Small intestine (tissue), 7 donors: Measurements from ENCODE around the gene FBXL13. TPM values are rescaled to one million over a fixed set of nuclear protein-coding genes. Genes with fewer than 3 reads are reported as not detected.

Source experiments
- DNase-seq, 2 donors: peaks; one replicate each; pipeline versions ENCODE4 v3.0.0 to v3.0.0-alpha.2; 2013
- FAIRE-seq: peaks from 2 replicates; lab custom pipeline; 2012; peaks lifted over from hg19 to GRCh38; lab: Jason Lieb, UNC
- H3K27ac ChIP-seq, 3 donors: one replicate each; pipeline ENCODE4 v1.5.1; 2013; ENCODE audit warnings: low read length in 2 of 3, mild to moderate bottlenecking in 2 of 3, control low read depth in 1 of 3, inconsistent platforms in 1 of 3, low read depth in 1 of 3, moderate library complexity in 1 of 3
- H3K27me3 ChIP-seq, 3 donors: one replicate each; pipeline ENCODE4 v1.6.1; 2013; ENCODE audit warnings: low read length in 3 of 3, inconsistent platforms in 1 of 3; ENCODE audit not compliant: control insufficient read depth in 3 of 3, insufficient read depth in 3 of 3
- H3K36me3 ChIP-seq, 3 donors: one replicate each; pipeline ENCODE4 v1.6.1; 2013; ENCODE audit warnings: low read length in 3 of 3, inconsistent platforms in 1 of 3, low read depth in 1 of 3, mild to moderate bottlenecking in 1 of 3, moderate library complexity in 1 of 3; ENCODE audit not compliant: control insufficient read depth in 3 of 3, insufficient read depth in 2 of 3
- H3K4me1 ChIP-seq, 3 donors: one replicate each; pipeline ENCODE4 v1.6.1; 2013; ENCODE audit warnings: low read length in 2 of 3, inconsistent platforms in 1 of 3, low read depth in 1 of 3, mild to moderate bottlenecking in 1 of 3, moderate library complexity in 1 of 3; ENCODE audit not compliant: control insufficient read depth in 3 of 3, insufficient read depth in 2 of 3
- H3K4me3 ChIP-seq, 3 donors: one replicate each; pipeline ENCODE4 v1.5.1; 2013; ENCODE audit warnings: low read length in 3 of 3, control low read depth in 1 of 3, inconsistent platforms in 1 of 3, low read depth in 1 of 3, mild to moderate bottlenecking in 1 of 3, moderate library complexity in 1 of 3
- H3K9me3 ChIP-seq, 2 donors: one replicate each; pipeline ENCODE4 v1.6.1; 2013; ENCODE audit warnings: low read depth in 1 of 2, low read length in 1 of 2; ENCODE audit not compliant: control insufficient read depth in 2 of 2, insufficient read depth in 1 of 2
- WGBS, 3 donors: extraction: QIAGEN DNeasy Blood & Tissue Kit; methylation state at CpG; one replicate each; pipeline ENCODE4 v1.1.7; 2013; 5-methylcytosine and 5-hydroxymethylcytosine counted together
- polyA plus RNA-seq, 4 donors: library from polyadenylated mRNA; stranded (reverse) in 3 of 4; unstranded in 1 of 4; fragments of 200-250 nt in 3 of 4; fragments of 120-200 nt in 1 of 4; gene quantifications; one replicate each; pipeline versions ENCODE4 v1.2.1 to v1.2.3, GENCODE V29; 2013
- donor health status: healthy with polysubstance abuse.
- donor health status: control.
- donor health status: control.
- donor health status: Bipolar disorder and iron deficiency.
- donor health status: healthy.

The FBXL13 gene
- polyA plus RNA-seq, 4 donors = 0.10 to 0.38 TPM; not detected in 2

- Histone ChIP-seq H3K4me1 (no peaks in the 10 kb centered on the region), H3K9me3 (no peaks in the 10 kb centered on the region), H3K27ac (no peak overlapping the region), H3K4me3 (no peak overlapping the region), H3K36me3 (no peaks in the 10 kb centered on the region), H3K27me3 (no peaks in the 10 kb centered on the region)
- FAIRE-seq (no peak), DNase-seq (no peak)
- WGBS, 3 donors = 64 to 84% (median 84%) methylated on average over 1 of the region's 1 CpG
Measured at GRCh38 chr7:102931757-102932156, 142.8 kb downstream of the FBXL13 start.

- no peaks in the 10 kb centered on the region for H3K27me3 ChIP-seq
- H3K27ac ChIP-seq = no peak overlapping the region
- DNase-seq (no peak), FAIRE-seq (no peak)
- H3K4me3 ChIP-seq = no peak overlapping the region
- 27 to 44% (median 39%) methylated on average over 2 of the region's 2 CpGs for WGBS, 3 donors
- no peaks in the 10 kb centered on the region for H3K4me1 ChIP-seq
- H3K36me3 ChIP-seq = no peaks in the 10 kb centered on the region
- H3K9me3 ChIP-seq = no peaks in the 10 kb centered on the region
Measured at GRCh38 chr7:102927312-102927933, 147.2 kb downstream of the FBXL13 start.

DNA sequence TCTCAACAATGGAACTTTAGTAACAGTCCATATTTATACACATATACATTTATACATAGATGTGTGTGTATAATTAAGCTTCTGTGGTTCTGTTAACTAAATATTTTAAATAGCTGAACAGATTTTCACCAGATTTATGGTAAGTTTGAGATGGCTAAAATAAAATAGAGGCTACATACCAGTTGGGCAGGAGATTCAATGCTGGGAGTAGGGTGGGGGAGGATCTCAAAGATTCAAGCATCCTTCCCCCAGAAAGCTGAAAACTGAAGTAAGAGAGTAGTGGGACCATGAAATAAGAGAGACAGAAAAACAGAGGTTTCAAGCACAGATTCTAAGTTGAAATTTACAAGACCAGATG lies 147.8 kb downstream of the FBXL13 start:
- no peak overlapping the region for H3K27ac ChIP-seq
- no peaks in the 10 kb centered on the region for H3K9me3 ChIP-seq
- H3K4me3 ChIP-seq = no peak overlapping the region
- no peak for DNase-seq
- no peak for FAIRE-seq
- H3K36me3 ChIP-seq = no peaks in the 10 kb centered on the region
- H3K27me3 ChIP-seq = no peaks in the 10 kb centered on the region
- H3K4me1 ChIP-seq = no peaks in the 10 kb centered on the region

DNA sequence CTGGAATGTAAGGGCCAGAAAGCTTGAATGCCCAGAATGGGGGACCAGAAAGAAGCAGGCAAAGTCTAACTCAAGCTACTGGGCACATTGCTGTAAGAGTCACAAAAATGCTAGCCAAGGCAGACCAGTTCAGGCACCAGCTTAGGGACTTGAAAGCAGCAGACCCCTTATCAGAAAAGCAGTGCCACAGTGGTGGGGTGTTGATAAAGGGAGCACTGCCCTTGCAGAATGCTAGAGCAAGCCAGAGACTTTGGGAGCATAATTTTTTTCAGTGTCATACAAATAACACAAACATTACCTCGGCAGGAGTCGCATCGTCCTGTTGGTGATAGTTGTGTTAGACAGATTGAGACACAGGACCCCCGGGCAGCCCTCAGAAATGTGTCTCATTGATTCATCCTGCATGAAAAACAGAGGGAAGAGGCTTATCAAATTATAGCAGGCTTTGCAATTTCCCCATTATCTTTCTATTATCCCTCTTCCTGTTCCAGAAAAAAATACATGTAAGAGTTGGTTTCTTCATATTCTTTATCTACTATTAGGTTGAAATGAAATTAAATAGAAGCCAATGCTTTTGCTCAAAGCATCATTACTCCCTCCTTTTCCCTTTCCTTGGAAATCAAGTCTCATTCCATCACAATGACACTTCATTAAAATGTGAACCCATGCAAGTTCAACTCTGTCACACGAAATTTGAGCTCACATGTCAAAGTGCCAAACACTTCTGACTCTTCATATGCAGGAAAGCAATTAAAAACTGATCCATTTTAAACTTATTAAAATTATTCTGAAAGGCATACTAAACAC lies 148.4 kb downstream of the FBXL13 start:
- H3K27ac ChIP-seq = no peak overlapping the region
- H3K9me3 ChIP-seq = no peaks in the 10 kb centered on the region
- no peaks in the 10 kb centered on the region for H3K27me3 ChIP-seq
- DNase-seq = no peak
- no peak for FAIRE-seq
- no peaks in the 10 kb centered on the region for H3K4me1 ChIP-seq
- WGBS, 3 donors = 49 to 72% (median 62%) methylated on average over 5 of the region's 5 CpGs
- no peak overlapping the region for H3K4me3 ChIP-seq
- no peaks in the 10 kb centered on the region for H3K36me3 ChIP-seq

DNA sequence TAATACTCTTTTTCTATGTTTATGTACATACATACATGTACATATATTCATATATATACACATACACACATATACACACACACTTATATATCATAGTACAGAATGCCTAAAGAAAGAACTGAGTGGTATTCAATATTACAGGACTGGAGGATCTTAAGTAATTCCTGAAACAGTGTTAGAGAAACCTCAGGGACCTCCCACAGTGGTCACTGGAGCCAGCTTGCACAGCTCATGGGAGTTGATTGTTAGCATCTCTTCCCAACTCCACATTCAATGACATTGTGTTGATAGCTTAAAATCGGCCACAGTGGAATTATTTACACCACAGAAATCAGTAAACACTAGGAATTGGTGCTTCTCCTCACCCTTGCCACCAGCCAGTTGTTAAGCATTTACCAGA lies 155.8 kb downstream of the FBXL13 start:
- no peak for FAIRE-seq
- H3K4me1 ChIP-seq = no peaks in the 10 kb centered on the region
- H3K9me3 ChIP-seq = no peaks in the 10 kb centered on the region
- H3K27me3 ChIP-seq = no peaks in the 10 kb centered on the region
- no peak for DNase-seq
- WGBS, 3 donors = 37 to 55% (median 44%) methylated on average over 1 of the region's 1 CpG
- H3K4me3 ChIP-seq = no peak overlapping the region
- peaks cover 0 to 2% (median 0%) of the 10 kb centered on the region in 3 donors for H3K36me3 ChIP-seq
- no peak overlapping the region for H3K27ac ChIP-seq

- WGBS, 3 donors = 76 to 89% (median 80%) methylated on average over 5 of the region's 5 CpGs
- FAIRE-seq = no peak
- Histone ChIP-seq H3K4me3 (no peak overlapping the region), H3K9me3 (no peaks in the 10 kb centered on the region), H3K27ac (no peak overlapping the region), H3K27me3 (no peaks in the 10 kb centered on the region), H3K4me1 (no peaks in the 10 kb centered on the region), H3K36me3 (peaks cover 0 to 2% (median 0%) of the 10 kb centered on the region in 3 donors)
- no peak for DNase-seq
Measured at GRCh38 chr7:102917436-102918353, 156.9 kb downstream of the FBXL13 start.

DNA sequence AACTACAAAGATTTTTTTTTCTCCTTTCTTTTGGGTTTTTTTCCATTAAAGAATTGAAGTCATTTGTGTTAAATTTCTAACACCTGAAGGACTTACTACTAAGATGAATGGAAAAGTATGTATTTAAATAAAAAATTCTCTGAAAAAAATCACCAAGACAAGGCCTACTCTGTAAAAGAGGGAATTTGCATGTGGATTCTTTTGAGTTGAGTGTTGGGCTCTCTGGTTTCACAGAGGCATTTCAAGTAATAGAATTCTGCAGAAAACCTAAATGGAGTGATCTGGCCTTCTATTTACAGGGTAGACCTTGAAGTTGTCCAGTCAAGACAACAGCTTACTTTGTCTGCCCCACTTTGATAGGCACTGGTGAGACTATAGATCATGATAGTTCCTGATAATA lies 157.7 kb downstream of the FBXL13 start:
- H3K9me3 ChIP-seq = no peaks in the 10 kb centered on the region
- no peak overlapping the region for H3K4me3 ChIP-seq
- FAIRE-seq (no peak), DNase-seq (no peak)
- H3K27me3 ChIP-seq = no peaks in the 10 kb centered on the region
- H3K4me1 ChIP-seq = no peaks in the 10 kb centered on the region
- H3K27ac ChIP-seq = no peak overlapping the region
- peaks cover 0 to 2% (median 0%) of the 10 kb centered on the region in 3 donors for H3K36me3 ChIP-seq

DNA sequence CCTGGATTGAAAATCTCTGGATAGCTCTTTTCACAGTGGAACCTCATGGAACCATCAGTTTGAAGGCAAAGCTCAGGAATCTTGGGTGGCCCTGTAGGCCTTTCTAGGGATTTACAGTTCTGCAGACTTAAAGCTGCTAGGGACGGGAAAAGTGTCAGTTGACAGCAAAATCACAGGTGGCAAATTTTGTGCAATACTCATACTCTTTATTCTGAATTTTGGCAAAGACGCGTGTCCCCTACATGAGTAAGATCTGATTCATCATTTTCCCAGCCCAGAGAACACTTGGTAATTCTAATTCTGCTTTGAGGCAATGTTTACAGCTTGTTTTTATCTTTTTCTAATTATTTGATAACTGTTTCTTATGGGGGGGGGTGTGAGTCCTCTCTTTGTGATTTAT lies 158.2 kb downstream of the FBXL13 start:
- Histone ChIP-seq H3K27me3 (no peaks in the 10 kb centered on the region), H3K36me3 (peaks cover 0 to 2% (median 0%) of the 10 kb centered on the region in 3 donors), H3K9me3 (no peaks in the 10 kb centered on the region), H3K4me1 (no peaks in the 10 kb centered on the region), H3K4me3 (no peak overlapping the region), H3K27ac (no peak overlapping the region)
- FAIRE-seq (no peak), DNase-seq (no peak)
- 85 to 95% (median 90%) methylated on average over 3 of the region's 3 CpGs for WGBS, 3 donors
